DMS53 (cell line): ENCODE results near the gene CCDC149.

ENCODE experiments used
- DNase-seq: peaks from one replicate; lab custom pipeline; 2025; lab: John Stamatoyannopoulos, UW

Gene CCDC149

GRCh38 chr4:24912252-24913118 lies at the start of gene CCDC149:
CCDC149 (minus strand) TSS chr4:24913042; CDS start chr4:24912864, 178 bp downstream.
- DNase-seq = peak; percentile 98

GRCh38 chr4:24957886-24958285 lies 45.0 kb upstream of the CCDC149 start:
- DNase-seq = no peak

- no peak for DNase-seq
Observed at GRCh38 chr4:24956763-24957162, 43.9 kb upstream of the CCDC149 start.

- no peak for DNase-seq
Observed at GRCh38 chr4:24956091-24956490, 43.2 kb upstream of the CCDC149 start.

- DNase-seq = no peak
Observed at GRCh38 chr4:24952667-24953066, 39.8 kb upstream of the CCDC149 start.

- no peak for DNase-seq
Observed at GRCh38 chr4:24949970-24950369, 37.1 kb upstream of the CCDC149 start.

- no peak for DNase-seq
Observed at GRCh38 chr4:24937917-24938281, 25.1 kb upstream of the CCDC149 start.

- no peak for DNase-seq
Observed at GRCh38 chr4:24937176-24937916, 24.5 kb upstream of the CCDC149 start.

GRCh38 chr4:24935856-24936255 lies 23.0 kb upstream of the CCDC149 start:
- DNase-seq = no peak

- DNase-seq = no peak
Observed at GRCh38 chr4:24934311-24934710, 21.5 kb upstream of the CCDC149 start.

- no peak for DNase-seq
Observed at GRCh38 chr4:24933684-24934275, 20.9 kb upstream of the CCDC149 start.

GRCh38 chr4:24932515-24933225 lies 19.8 kb upstream of the CCDC149 start:
- no peak for DNase-seq

GRCh38 chr4:24930151-24930550 lies 17.3 kb upstream of the CCDC149 start:
- DNase-seq = peak; percentile 18

- no peak for DNase-seq
Observed at GRCh38 chr4:24928708-24929107, 15.9 kb upstream of the CCDC149 start.

- no peak for DNase-seq
Observed at GRCh38 chr4:24927049-24927448, 14.2 kb upstream of the CCDC149 start.

GRCh38 chr4:24924309-24924781 lies 11.5 kb upstream of the CCDC149 start:
- no peak for DNase-seq

- DNase-seq = no peak
Observed at GRCh38 chr4:24923550-24923949, 10.7 kb upstream of the CCDC149 start.

GRCh38 chr4:24923002-24923401 lies 10.2 kb upstream of the CCDC149 start:
- no peak for DNase-seq

GRCh38 chr4:24922416-24922815 lies 9.6 kb upstream of the CCDC149 start:
- DNase-seq = no peak

GRCh38 chr4:24921491-24921890 lies 8.6 kb upstream of the CCDC149 start:
- no peak for DNase-seq

GRCh38 chr4:24920008-24920407 lies 7.2 kb upstream of the CCDC149 start:
- DNase-seq = no peak
